LNCaP clone FGC (cell line): ENCODE data around the gene ZNF768.

Experiments used
- DNase-seq: peaks from one replicate; pipeline ENCODE4 v3.0.0-alpha.2; 2011; ENCODE audit warnings: low read depth
- H3K4me3 ChIP-seq: 2 replicates; pipeline ENCODE4 v1.5.1; 2011; ENCODE audit warnings: mild to moderate bottlenecking, low read depth, low read length, control low read depth
- TF ChIP-seq, protein P1 (sequence below): IDR thresholded peaks from 2 replicates; pipeline ENCODE4 v1.5.1; 2012; ENCODE audit warnings: mild to moderate bottlenecking; ENCODE audit not compliant: control insufficient read depth, insufficient read depth; ENCODE audit errors: extremely low read depth

ZNF768 gene

DNA sequence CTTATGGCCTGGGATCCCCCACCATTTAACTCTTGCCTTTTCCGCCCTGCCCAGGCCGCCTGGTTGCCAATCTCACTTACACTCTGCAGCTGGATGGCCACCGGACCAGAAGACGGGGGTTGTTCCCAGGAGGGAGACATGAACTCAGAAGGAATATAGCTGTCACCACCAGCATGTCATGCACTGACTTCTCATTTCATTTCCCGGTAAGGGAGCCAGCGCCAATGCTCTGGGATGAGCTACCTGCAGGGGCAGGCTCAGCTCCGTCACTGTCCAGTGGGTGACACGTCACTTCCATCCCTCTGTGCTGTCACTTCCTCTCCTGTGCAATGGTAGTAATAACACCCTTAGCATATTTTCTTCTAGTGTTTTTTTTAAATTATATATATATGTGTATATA lies 27.1 kb downstream of the ZNF768 start:
- DNase-seq, result no peak
- TF ChIP-seq, protein P1, sequence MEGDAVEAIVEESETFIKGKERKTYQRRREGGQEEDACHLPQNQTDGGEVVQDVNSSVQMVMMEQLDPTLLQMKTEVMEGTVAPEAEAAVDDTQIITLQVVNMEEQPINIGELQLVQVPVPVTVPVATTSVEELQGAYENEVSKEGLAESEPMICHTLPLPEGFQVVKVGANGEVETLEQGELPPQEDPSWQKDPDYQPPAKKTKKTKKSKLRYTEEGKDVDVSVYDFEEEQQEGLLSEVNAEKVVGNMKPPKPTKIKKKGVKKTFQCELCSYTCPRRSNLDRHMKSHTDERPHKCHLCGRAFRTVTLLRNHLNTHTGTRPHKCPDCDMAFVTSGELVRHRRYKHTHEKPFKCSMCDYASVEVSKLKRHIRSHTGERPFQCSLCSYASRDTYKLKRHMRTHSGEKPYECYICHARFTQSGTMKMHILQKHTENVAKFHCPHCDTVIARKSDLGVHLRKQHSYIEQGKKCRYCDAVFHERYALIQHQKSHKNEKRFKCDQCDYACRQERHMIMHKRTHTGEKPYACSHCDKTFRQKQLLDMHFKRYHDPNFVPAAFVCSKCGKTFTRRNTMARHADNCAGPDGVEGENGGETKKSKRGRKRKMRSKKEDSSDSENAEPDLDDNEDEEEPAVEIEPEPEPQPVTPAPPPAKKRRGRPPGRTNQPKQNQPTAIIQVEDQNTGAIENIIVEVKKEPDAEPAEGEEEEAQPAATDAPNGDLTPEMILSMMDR, result no peak
- no peak overlapping the region for H3K4me3 ChIP-seq

DNA sequence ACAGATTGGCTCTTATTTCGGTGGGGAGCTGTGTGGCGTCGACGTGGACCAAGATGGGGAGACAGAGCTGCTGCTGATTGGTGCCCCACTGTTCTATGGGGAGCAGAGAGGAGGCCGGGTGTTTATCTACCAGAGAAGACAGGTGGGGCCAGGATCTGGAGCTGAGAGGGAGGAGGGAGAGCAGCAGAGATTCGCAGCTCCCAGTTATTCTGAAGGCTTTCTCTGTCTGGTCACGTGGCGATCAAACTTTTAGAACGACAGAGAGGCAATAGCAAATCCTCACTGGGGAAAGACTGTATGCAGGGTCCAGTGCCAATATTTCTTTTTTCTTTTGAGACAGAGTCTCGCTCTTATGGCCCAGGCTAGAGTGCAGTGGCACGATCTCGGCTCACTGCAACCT lies 31.7 kb downstream of the ZNF768 start:
- no peak overlapping the region for H3K4me3 ChIP-seq
- no peak for DNase-seq
- TF ChIP-seq, protein P1, result no peak

DNA sequence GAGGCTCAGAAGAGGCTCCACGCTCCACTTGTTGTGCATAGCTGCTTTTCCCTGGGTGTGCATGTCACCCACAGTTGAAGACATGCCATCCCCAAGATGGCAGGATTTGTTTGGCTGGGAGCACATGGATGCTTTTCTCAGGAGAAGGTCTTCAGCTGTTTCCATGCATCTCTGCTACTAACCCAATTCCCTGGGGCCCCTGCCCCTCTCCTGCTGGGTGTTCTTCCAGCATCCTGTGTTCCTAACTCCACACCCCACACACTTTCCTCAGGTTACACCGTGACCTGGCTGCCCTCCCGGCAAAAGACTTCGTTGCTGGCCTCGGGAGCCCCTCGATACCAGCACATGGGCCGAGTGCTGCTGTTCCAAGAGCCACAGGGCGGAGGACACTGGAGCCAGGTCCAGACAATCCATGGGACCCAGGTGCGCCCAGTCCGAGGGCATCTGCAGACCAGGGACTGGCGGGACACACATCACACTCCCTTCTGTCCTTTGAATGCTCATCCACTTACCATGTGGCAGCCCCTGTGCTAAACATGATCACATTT lies 32.4 kb downstream of the ZNF768 start:
- TF ChIP-seq, protein P1, result no peak
- no peak overlapping the region for H3K4me3 ChIP-seq
- no peak for DNase-seq

DNA sequence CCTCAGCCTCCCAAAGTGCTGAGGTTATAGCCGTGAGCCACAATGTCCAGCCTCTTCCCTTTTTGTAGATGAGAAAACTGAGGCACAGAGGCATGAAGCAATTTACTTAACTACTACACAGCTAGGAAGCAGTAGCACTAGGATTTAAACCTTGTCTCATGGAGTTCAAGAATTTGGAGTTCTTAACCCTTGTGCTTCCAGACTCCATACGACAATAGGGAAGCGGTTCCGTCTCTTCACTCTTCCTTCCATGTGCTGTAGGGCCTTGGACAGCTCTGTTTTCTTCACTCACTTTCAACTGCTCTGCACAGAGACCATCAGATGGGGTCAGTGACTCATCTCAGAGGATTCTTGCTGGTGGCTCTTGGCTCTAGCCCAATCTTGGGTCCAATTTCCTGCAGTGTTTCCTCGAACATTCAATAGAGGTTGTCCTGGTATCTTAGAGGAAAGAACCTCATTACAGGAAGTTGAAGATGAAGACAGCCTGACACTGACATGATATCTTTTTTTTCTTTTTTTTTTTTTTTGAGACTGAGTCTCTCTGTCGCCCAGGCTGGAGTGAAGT lies 34.5 kb downstream of the ZNF768 start:
- DNase-seq, result no peak
- no peak overlapping the region for H3K4me3 ChIP-seq
- TF ChIP-seq, protein P1, result no peak

DNA sequence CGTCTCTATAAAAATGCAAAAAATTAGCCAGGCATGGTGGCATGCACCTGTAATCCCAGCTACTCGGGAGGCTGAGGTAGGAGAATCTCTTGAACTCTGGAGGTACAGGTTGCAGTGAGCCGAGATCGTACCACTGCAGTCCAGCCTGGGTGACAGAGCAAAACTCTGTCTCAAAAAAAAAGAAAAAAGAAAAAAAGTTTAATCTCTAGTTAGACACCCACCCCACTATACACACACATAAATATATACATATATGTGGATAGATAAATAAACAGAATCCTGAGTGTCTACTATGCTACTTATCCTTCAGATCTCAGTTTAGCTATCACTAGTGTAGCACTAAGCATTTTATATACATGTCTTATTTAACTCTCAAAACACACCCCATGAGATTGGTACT lies 35.1 kb downstream of the ZNF768 start:
- DNase-seq, result no peak
- H3K4me3 ChIP-seq, result no peak overlapping the region
- TF ChIP-seq, protein P1, result no peak

DNA sequence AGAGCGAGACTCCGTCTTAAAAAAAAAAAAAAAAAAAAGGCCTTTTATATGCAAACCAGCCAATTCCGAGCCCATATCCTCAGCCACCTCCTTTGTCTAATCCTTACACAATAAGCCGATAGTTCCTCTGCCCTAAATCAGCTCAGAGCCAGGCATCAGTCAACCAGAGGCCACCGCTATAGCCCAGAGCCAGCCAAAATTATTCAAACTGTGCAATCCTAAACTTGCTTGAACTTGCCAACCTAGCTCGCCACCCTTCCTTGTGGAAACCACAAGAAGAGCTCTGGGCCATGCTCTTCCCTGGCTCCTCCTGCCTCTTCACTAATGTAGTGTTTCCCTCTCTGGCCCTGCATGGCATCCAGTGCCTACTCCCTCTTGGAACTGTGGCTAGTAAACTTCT lies 36.2 kb downstream of the ZNF768 start:
- no peak overlapping the region for H3K4me3 ChIP-seq
- DNase-seq, result no peak
- TF ChIP-seq, protein P1, result no peak
